MM.1S (cell line): Measurements from ENCODE around the gene HAUS5.

ENCODE experiments used
- EZH2 ChIP-seq: fragments of 300-600 bp; sonication (generic); optimal IDR thresholded peaks from 2 replicates; pipeline ENCODE3; 2017; ENCODE audit warnings: low read depth, mild to moderate bottlenecking, antibody characterized with exemption, low read length, mixed read lengths
- TF ChIP-seq, protein P1 (sequence below): fragments of 300-600 bp; sonication (generic); IDR thresholded peaks from 2 replicates; pipeline ENCODE4 v1.5.1; 2016; ENCODE audit warnings: antibody characterized with exemption, low read length, mixed read lengths

- TF ChIP-seq EZH2 = no peak
- TF ChIP-seq, protein P1, sequence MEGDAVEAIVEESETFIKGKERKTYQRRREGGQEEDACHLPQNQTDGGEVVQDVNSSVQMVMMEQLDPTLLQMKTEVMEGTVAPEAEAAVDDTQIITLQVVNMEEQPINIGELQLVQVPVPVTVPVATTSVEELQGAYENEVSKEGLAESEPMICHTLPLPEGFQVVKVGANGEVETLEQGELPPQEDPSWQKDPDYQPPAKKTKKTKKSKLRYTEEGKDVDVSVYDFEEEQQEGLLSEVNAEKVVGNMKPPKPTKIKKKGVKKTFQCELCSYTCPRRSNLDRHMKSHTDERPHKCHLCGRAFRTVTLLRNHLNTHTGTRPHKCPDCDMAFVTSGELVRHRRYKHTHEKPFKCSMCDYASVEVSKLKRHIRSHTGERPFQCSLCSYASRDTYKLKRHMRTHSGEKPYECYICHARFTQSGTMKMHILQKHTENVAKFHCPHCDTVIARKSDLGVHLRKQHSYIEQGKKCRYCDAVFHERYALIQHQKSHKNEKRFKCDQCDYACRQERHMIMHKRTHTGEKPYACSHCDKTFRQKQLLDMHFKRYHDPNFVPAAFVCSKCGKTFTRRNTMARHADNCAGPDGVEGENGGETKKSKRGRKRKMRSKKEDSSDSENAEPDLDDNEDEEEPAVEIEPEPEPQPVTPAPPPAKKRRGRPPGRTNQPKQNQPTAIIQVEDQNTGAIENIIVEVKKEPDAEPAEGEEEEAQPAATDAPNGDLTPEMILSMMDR = no peak
Observed at GRCh38 chr19:35642798-35643254, 30.3 kb downstream of the HAUS5 start.
